GM19193 (cell line): Measurements from ENCODE around the gene GALE.
A peak's percentile ranks its signal among the peaks of the same experiment; 100 is the strongest.

ENCODE experiments used
- POLR2A ChIP-seq: IDR thresholded peaks from 4 replicates; pipeline ENCODE4 v1.6.1; 2011; ENCODE audit not compliant: insufficient read depth, insufficient read length; ENCODE audit errors: extremely low read depth

The GALE gene

DNA sequence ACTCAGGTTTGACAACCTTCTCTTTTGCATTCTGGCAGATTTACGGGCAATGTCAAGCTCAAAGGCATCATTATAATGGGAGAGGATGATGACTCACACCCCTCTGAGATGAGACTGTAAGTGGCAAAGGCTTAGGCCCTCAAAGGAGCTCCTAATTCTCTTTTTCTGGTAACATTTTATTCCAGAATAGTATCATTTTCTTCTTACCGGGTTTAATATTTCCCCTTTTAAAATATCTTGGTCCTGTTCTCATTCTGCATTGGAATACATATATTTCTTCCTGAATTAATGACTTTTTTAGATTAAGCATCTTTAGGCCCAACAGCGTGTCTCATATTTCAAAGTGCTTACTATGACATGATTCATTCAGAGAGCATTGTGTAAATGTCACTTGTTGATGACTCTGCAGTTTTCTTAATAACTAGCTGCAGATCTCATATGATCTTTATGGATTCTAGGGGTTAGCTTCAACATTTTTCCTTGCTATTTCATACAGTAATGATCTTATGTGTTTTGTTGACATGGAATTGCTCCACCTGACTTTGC, 20.7 kb downstream of the GALE start:
- no peak for TF ChIP-seq POLR2A

DNA sequence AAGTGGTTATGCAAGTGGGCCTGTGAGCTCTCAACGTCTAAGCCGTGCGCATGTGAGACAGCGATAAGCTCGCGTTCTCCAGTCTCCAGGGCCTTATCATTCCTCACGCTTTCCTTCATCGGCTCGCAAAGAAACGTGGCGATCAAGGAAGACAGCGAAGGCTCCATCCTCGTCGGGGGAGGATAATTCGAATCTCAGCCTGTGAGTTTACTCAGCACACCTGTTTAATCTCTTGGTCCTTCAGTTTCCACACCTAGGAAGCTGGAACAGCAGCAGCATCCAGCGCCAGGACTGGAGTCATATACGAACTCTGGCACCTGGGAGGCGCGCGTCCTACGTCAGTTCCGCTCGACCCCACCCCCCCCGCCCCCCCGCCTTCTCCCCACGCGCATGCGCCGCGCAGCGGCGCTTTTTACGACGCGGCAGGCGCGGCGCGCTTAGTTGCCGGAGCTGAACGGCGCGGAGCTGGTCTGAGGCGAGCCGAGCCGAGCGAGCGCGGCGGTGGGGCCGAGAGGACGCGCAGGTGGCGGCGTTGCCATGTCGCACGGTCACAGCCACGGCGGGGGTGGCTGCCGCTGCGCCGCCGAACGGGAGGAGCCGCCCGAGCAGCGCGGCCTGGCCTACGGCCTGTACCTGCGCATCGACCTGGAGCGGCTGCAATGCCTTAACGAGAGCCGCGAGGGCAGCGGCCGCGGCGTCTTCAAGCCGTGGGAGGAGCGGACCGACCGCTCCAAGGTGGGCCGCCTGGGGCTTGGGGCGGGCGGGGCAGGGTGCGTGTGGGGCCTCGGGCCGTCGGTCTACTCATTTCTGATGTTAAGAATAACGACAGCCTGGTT, 22.4 kb downstream of the GALE start, which contains the start of gene PITHD1:
PITHD1 (plus strand) TSS at position 440 of the 836 bp plus-strand sequence; CDS start at position 538, 98 bp downstream.
- TF ChIP-seq POLR2A, result peak; percentile 90

DNA sequence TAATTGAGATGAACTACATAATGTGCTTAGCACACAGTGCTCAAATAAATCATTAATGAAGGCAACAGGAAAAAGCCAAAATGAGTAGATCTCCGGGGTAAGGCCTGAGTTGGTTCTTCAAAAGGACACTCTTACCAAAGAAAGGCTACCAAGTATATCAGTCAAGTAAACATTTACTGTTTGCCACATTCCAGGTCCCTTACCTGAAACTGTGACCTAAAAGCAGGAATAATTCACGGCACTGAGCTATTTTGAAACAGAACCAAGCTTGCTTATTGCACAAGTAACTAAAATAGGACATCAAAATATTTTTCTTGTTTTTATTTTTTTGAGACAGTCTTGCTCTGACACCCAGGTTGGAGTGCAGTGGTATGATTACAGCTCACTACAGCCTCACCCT, 24.3 kb downstream of the GALE start:
- no peak for TF ChIP-seq POLR2A

DNA sequence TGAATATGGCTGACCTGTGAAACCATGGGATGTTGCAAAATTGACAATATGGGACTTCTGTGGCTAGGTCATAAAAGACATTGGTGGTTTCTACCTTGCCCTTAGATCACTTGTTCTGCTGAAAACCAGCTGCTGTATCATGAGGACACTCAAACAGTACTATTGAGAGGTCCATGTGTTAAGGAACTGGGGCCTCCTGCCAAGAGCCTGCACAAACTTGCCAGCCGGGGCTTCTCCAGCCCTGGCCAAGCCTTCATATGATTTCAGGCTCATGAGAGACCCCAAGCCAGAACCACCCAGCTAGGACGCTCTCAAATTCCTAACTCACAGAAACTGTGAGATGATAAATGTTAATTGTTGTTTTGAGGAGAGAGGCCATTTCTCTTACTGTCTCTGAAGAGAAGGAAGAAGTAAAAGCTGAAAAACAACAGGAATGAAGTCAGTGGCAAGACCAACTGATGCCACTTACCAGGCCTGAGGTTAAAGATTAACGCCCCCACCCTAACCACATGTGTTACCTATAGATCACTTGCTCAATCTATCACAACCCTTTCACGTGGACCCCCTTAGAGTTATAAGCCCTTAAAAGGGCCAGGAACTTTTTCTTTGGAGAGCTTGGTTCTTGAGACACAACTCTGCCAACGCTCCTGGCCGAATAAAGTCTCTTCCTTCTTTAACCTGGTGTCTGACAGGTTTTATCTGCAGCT, 26.2 kb downstream of the GALE start:
- no peak for TF ChIP-seq POLR2A

DNA sequence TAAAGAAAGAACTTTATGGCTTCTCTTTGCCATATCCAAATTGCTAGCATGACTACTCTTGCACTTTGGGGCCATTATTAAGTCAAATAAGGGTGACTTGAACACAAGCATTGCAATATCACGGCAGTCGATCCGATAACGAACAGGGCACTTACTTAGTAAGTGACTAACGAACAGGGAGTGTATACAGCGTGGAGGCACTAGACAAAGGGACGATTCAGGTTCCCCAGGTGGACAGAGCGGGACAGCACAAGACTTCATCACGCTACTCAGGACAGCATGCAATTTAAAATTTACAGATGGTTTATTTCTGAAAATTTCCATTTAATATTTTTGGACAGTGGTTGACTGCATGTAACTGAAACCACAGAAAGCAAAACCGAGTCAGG, 27.7 kb downstream of the GALE start:
- no peak for TF ChIP-seq POLR2A

DNA sequence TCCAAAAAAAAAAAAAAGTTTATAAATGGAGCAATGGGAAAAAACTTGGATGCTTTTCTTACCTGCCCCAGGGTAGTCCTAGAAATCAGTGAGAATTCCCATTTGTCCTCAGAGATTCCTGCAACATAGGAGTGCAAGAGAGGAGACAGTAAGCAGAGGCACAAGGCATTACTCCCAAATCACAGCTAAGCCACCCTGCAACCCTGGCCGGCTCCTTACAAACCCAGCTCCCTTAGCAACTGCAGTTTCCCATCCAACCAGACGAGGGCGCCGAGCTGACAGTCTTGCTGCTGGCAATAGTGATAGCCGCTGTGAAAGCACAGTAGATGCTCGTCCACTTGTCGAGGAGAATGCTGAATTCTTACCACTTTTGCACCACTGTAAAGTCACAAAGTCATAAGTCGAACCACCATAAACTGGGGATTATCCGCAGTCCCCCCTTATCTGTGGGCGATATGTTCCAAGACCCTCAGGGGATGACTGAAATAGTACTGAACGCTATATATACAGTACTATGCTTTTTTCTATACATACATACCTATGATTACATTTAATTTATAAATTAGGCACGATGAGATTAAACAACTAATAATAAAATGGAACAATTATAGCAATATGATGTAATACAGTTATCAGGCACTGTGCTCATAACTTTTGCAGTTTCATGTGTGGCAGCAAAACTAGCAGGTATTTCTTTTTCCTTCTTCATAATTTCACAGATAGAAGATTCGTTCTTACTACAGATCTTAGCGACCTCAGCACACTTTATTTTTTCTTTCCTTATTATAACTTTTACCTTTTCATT, 28.3 kb downstream of the GALE start:
- TF ChIP-seq POLR2A, result no peak

DNA sequence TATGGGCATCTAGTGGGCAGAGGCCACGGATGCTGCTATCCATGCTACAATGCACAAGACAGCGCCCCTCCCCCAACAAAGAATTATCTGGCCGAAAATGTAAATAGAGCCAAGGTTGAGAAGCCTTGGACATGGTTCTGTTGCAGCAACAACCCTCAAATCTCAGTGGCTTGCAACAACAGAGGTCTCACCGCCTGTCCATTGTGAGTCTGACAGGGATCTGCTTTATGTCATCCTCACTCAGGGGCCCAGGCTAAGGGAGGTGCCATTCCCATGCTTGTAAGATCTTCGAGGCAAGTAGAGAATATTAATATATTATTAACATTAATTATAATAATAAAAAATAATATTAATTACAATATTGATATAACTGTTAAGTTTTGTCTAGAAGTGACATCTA, 31.8 kb downstream of the GALE start:
- no peak for TF ChIP-seq POLR2A

DNA sequence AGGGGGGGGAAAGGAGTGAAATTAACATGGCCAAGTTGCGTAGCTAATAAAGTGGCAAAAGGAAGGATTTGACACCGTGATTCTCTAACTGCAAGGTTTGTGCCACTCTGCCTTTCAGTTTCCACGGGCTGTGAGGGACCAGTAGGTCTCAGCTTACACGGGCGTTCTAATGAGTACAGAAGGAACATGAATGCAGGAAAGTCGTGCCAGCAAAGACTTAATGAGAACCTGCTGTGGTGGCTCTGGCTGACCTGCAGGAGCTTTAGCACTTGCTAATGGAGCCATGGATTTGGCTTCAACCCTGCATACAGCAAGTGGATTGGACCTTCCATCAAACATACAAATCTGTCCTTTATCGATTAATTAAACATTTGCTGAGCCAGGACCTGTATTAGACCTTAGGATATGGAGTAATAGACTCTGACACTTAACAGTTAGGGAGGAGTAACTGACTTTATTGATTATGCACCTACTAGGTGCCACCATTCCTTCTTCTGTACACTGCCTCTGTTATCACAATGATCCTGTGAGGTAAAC, 37.4 kb downstream of the GALE start:
- no peak for TF ChIP-seq POLR2A

DNA sequence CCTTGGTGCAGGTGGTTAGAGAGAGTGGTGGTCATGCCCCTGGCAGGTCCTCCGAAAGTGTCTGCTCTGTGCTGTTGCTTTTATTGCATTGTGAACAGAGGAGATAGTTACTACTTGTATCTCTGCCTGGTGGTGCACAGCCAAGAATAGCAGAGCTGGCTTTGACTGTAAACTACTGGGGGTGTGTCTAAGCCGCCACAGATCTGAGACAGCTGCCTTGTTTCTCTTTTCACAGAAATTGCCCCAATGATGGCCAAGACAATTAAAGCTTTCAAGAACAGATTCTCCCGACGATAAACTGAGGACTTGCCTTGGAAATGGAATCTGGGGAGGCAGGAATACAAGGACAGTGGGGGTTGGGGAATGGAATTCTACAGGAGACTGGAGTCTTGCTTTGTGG, 41.3 kb downstream of the GALE start:
- no peak for TF ChIP-seq POLR2A

DNA sequence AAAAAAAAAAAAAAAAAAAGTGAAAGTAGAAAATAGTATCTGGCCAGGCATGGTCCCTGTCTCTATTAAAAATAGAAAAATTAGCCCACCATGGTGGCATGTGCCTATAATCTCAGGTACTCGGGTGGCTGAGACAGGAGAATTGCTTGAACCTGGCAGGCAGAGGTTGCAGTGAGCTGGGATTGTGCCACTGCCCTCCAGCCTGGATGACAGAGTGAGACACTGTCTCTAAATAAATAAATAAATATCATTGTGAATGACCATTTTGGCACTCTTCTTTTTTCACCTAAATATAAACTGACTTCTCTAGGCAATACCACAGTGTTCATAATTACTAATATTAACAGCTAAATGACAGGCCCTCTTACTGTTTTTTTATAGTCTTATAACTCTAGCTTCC, 42.7 kb downstream of the GALE start:
- TF ChIP-seq POLR2A, result no peak

DNA sequence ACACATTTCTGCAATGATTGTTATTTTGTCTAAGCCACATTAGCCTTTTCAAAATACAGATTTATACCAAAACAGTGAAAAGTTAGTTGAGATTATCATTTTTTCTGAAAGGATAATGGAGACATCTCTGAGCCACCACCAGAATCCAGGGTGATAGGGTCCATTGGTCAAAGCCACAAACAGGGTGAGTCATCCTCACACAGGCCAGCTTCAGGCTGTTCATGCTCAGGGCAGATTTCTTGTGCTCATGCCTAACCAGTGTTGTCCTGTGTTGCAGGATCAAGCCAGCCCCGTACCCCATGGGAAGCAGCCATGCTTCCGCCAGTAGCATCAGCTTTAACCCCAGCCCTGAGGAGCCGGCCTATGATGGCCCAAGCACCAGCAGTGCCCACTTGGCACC, 43.9 kb downstream of the GALE start:
- TF ChIP-seq POLR2A, result no peak

DNA sequence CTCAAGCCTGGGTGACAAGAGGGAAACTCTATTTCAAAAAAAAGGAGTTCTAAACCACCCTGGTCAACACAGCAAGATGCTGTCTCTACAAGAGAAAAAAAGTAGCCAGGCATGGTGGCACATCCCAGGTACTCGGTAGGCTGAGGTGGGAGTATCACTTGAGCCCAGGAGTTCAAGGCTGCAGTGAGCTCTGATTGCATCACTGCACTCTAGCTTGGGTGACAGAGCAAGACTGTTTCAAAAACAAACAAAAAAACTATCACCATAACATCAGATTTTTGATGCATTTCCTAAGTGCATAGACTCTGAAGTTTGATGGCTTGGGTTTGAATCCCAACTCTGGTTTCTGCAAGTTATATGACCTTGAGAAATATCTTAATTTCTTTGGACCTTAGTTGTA, 47.6 kb downstream of the GALE start:
- no peak for TF ChIP-seq POLR2A

DNA sequence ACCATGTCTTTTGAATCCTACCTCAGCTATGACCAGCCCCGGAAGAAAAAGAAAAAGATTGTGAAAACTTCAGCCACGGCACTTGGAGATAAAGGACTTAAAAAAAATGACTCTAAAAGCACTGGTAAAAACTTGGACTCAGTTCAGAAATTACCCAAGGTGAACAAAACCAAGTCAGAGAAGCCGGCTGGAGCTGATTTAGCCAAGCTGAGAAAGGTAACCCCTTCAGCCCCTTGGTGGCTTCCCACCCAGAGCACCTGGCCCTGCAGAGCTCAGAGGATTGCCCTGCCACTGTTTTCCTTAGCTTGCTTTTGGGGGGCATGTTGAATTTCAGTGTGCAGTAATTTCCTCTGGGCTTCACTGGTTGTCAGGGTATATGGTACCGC, 48.7 kb downstream of the GALE start:
- no peak for TF ChIP-seq POLR2A

DNA sequence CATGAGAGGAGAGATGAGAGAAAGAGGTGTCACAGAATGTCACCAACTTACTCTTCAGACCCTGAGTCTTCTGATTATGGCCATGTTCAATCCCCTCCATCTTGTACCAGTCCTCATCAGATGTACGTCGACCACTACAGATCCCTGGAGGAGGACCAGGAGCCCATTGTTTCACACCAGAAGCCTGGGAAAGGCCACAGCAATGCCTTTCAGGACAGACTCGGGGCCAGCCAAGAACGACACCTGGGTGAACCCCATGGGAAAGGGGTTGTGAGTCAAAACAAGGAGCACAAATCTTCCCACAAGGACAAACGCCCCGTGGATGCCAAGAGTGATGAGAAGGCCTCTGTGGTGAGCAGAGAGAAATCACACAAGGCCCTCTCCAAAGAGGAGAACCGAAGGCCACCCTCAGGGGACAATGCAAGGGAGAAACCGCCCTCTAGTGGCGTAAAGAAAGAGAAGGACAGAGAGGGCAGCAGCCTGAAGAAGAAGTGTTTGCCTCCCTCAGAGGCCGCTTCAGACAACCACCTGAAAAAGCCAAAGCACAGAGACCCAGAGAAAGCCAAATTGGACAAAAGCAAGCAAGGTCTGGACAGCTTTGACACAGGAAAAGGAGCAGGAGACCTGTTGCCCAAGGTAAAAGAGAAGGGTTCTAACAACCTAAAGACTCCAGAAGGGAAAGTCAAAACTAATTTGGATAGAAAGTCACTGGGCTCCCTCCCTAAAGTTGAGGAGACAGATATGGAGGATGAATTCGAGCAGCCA, 49.3 kb downstream of the GALE start:
- no peak for TF ChIP-seq POLR2A
